Peyer's patch (tissue), 4 donors: Measurements from ENCODE around the gene ABCC8.

ENCODE experiments used
- CTCF ChIP-seq, 6 experiments: fragments of 450-650 bp in 4 of 6; fragments of 200-600 bp in 2 of 6; sonication (generic) in 1 of 6; IDR thresholded peaks; one replicate each; pipeline ENCODE4 v1.5.1; 2017 to 2019; ENCODE audit warnings: antibody characterized with exemption in 6 of 6, mild to moderate bottlenecking in 3 of 6, moderate library complexity in 1 of 6
- POLR2A ChIP-seq, 2 donors: fragments of 450-650 bp; IDR thresholded peaks; one replicate each; pipeline ENCODE4 v1.5.1; 2017; ENCODE audit warnings: antibody characterized with exemption in 2 of 2, mild to moderate bottlenecking in 2 of 2, moderate library complexity in 2 of 2

- TF ChIP-seq CTCF (IDR thresholded peaks at IDR 0.05) = no peak
- TF ChIP-seq POLR2A (IDR thresholded peaks at IDR 0.05) = no peak
Measured at GRCh38 chr11:17488563-17488962, 11.9 kb upstream of the ABCC8 start.
